ENCODE data around the gene GGCX. TPM values are rescaled to one million over a fixed set of nuclear protein-coding genes. Genes with fewer than 3 reads are reported as not detected.
A peak's percentile ranks its signal among the peaks of the same experiment; 100 is the strongest.

The GGCX gene
- total RNA-seq, 3 donors from 2014 or later = 26.7 to 35.1 (median 31.8) TPM

GRCh38 chr2:85529809-85530208 lies 31.5 kb downstream of the GGCX start:
- intact Hi-C loops (cut with DNase I; ENCODE audit: low total_unique reads) = loop anchor here (10.0 kb wide), 1 partner anchor 205 kb away; the partner anchor contains the start of gene TGOLN2

GRCh38 chr2:85528355-85528754 lies 32.9 kb downstream of the GGCX start:
- Histone ChIP-seq H3K4me1 (peaks cover 0 to 7% of the 10 kb centered on the region in 2 donors), H3K4me3 (no peak overlapping the region), H3K27me3 (no peaks in the 10 kb centered on the region), H3K27ac (no peak overlapping the region), H3K9me3 (no peaks in the 10 kb centered on the region), H3K36me3 (no peaks in the 10 kb centered on the region)
- TF ChIP-seq POLR2AphosphoS5 (IDR thresholded peaks at IDR 0.05) = no peak
- TF ChIP-seq, protein P1, sequence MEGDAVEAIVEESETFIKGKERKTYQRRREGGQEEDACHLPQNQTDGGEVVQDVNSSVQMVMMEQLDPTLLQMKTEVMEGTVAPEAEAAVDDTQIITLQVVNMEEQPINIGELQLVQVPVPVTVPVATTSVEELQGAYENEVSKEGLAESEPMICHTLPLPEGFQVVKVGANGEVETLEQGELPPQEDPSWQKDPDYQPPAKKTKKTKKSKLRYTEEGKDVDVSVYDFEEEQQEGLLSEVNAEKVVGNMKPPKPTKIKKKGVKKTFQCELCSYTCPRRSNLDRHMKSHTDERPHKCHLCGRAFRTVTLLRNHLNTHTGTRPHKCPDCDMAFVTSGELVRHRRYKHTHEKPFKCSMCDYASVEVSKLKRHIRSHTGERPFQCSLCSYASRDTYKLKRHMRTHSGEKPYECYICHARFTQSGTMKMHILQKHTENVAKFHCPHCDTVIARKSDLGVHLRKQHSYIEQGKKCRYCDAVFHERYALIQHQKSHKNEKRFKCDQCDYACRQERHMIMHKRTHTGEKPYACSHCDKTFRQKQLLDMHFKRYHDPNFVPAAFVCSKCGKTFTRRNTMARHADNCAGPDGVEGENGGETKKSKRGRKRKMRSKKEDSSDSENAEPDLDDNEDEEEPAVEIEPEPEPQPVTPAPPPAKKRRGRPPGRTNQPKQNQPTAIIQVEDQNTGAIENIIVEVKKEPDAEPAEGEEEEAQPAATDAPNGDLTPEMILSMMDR (IDR thresholded peaks at IDR 0.05) = no peak
- TF ChIP-seq POLR2A (IDR thresholded peaks at IDR 0.05) = no peak
- intact Hi-C loops (cut with DNase I; ENCODE audit: low total_unique reads) = no loop called here
- DNase-seq (ENCODE audit: low spot score in 2 of 2) = no peak

More at GRCh38 chr2:85529809-85530208, 31.5 kb downstream of the GGCX start:
- Histone ChIP-seq H3K27me3 (no peaks in the 10 kb centered on the region), H3K27ac (no peak overlapping the region), H3K36me3 (no peaks in the 10 kb centered on the region), H3K4me1 (peaks cover 0 to 5% of the 10 kb centered on the region in 2 donors), H3K4me3 (no peak overlapping the region), H3K9me3 (no peaks in the 10 kb centered on the region)
- TF ChIP-seq POLR2A (IDR thresholded peaks at IDR 0.05) = no peak
- no peak for TF ChIP-seq POLR2AphosphoS5 (IDR thresholded peaks at IDR 0.05)
- DNase-seq (ENCODE audit: low spot score in 2 of 2) = no peak

DNA sequence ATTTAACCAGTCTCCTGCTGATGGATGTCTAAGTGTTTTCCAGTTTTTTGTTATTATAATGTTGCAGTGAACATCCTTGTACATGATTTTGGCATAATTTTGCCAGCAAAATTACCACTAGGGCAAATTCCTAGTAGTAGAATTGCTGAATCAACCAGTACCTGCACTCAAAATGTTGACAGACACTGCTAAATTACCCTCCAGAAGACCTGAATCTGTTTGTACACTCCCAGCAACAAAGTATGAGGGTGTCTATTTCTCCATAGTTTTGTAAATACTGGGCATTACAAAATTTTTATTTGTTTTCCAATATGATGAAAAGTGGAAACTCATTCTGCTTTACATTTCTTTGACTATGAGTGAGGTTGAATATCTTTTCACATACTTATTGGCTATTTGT lies 33.5 kb downstream of the GGCX start:
- H3K4me3 ChIP-seq = no peak overlapping the region
- DNase-seq (ENCODE audit: low spot score in 2 of 2) = no peak
- peaks cover 0 to 7% of the 10 kb centered on the region in 2 donors for H3K4me1 ChIP-seq
- H3K27ac ChIP-seq = no peak overlapping the region
- H3K27me3 ChIP-seq = no peaks in the 10 kb centered on the region
- no peaks in the 10 kb centered on the region for H3K36me3 ChIP-seq
- TF ChIP-seq POLR2A (IDR thresholded peaks at IDR 0.05) (no peak), POLR2AphosphoS5 (IDR thresholded peaks at IDR 0.05) (no peak)
- TF ChIP-seq, protein P1 (IDR thresholded peaks at IDR 0.05) = no peak
- H3K9me3 ChIP-seq = no peaks in the 10 kb centered on the region
- intact Hi-C loops (cut with DNase I; ENCODE audit: low total_unique reads) = no loop called here

GRCh38 chr2:85525567-85525966 lies 35.7 kb downstream of the GGCX start:
- no peaks in the 10 kb centered on the region for H3K27me3 ChIP-seq
- no peak overlapping the region for H3K4me3 ChIP-seq
- DNase-seq (ENCODE audit: low spot score in 2 of 2) = no peak
- TF ChIP-seq, protein P1 (IDR thresholded peaks at IDR 0.05) = no peak
- TF ChIP-seq POLR2A (IDR thresholded peaks at IDR 0.05) (no peak), POLR2AphosphoS5 (IDR thresholded peaks at IDR 0.05) (no peak)
- peaks cover 0 to 7% of the 10 kb centered on the region in 2 donors for H3K4me1 ChIP-seq
- H3K36me3 ChIP-seq = no peaks in the 10 kb centered on the region
- H3K27ac ChIP-seq = peak overlapping the region in 1 of 2 donors; percentile 16
- no peaks in the 10 kb centered on the region for H3K9me3 ChIP-seq
- intact Hi-C loops (cut with DNase I; ENCODE audit: low total_unique reads) = no loop called here

DNA sequence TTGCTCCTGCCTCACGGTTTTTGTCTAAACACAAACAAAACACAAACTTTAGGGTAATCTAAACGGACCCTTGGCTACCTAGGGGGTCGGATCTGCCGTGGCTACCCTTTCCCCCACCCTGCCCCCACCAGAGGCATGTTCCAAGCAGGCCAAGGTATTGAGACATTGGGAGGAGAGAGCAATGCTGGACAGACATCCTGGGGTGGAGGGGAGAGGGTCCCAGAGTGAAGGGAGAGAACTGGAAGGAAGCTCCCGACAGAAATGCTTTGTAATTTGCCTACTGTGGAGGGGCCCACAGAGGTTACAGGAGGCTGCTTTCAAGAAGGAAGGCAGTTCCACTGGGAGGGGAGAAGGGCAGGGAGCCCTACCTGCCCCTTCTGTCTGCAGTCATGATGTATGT lies 36.3 kb downstream of the GGCX start:
- Histone ChIP-seq H3K4me3 (no peak overlapping the region), H3K36me3 (no peaks in the 10 kb centered on the region), H3K27me3 (no peaks in the 10 kb centered on the region), H3K9me3 (no peaks in the 10 kb centered on the region), H3K27ac (peak overlapping the region in 1 of 2 donors; percentile 16), H3K4me1 (peaks cover 0 to 7% of the 10 kb centered on the region in 2 donors)
- TF ChIP-seq POLR2A (IDR thresholded peaks at IDR 0.05) (no peak), POLR2AphosphoS5 (IDR thresholded peaks at IDR 0.05) (no peak)
- TF ChIP-seq, protein P1 (IDR thresholded peaks at IDR 0.05) = no peak
- no peak for DNase-seq (ENCODE audit: low spot score in 2 of 2)
- intact Hi-C loops (cut with DNase I; ENCODE audit: low total_unique reads) = no loop called here
